ENCODE results near the gene GRAMD4.

GRAMD4 gene

GRCh38 chr22:46656856-46657654 lies 36.9 kb downstream of the GRAMD4 start:
- no peak for DNase-seq (ENCODE audit: low read depth)

GRCh38 chr22:46657655-46657953 lies 37.4 kb downstream of the GRAMD4 start:
- DNase-seq (ENCODE audit: low read depth) = no peak

GRCh38 chr22:46657996-46658947 lies 38.1 kb downstream of the GRAMD4 start:
- DNase-seq (ENCODE audit: low read depth) = no peak

- DNase-seq (ENCODE audit: low read depth) = no peak
These were observed 39.0 kb downstream of the GRAMD4 start for GRCh38 chr22:46659059-46659790.

- no peak for DNase-seq (ENCODE audit: low read depth)
These were observed 39.6 kb downstream of the GRAMD4 start for GRCh38 chr22:46659791-46660186.

- DNase-seq (ENCODE audit: low read depth) = no peak
These were observed 40.5 kb downstream of the GRAMD4 start for GRCh38 chr22:46660604-46661201.

GRCh38 chr22:46661221-46661851 lies 41.1 kb downstream of the GRAMD4 start:
- peak; percentile 1 for DNase-seq (ENCODE audit: low read depth)

- DNase-seq (ENCODE audit: low read depth) = no peak
These were observed 42.0 kb downstream of the GRAMD4 start for GRCh38 chr22:46662226-46662625.

- no peak for DNase-seq (ENCODE audit: low read depth)
These were observed 42.8 kb downstream of the GRAMD4 start for GRCh38 chr22:46663001-46663400.

- DNase-seq (ENCODE audit: low read depth) = no peak
These were observed 43.4 kb downstream of the GRAMD4 start for GRCh38 chr22:46663436-46664100.

- no peak for DNase-seq (ENCODE audit: low read depth)
These were observed 44.2 kb downstream of the GRAMD4 start for GRCh38 chr22:46664301-46664855.

GRCh38 chr22:46665151-46665695 lies 45.0 kb downstream of the GRAMD4 start:
- DNase-seq (ENCODE audit: low read depth) = no peak

- no peak for DNase-seq (ENCODE audit: low read depth)
These were observed 45.6 kb downstream of the GRAMD4 start for GRCh38 chr22:46665751-46666280.

- DNase-seq (ENCODE audit: low read depth) = no peak
These were observed 46.5 kb downstream of the GRAMD4 start for GRCh38 chr22:46666577-46667244.

- no peak for DNase-seq (ENCODE audit: low read depth)
These were observed 47.0 kb downstream of the GRAMD4 start for GRCh38 chr22:46667245-46667623.

- no peak for DNase-seq (ENCODE audit: low read depth)
These were observed 47.9 kb downstream of the GRAMD4 start for GRCh38 chr22:46668116-46668515.

- no peak for DNase-seq (ENCODE audit: low read depth)
These were observed 49.0 kb downstream of the GRAMD4 start for GRCh38 chr22:46669201-46669600.

GRCh38 chr22:46671824-46672432 lies 51.7 kb downstream of the GRAMD4 start:
- DNase-seq (ENCODE audit: low read depth) = no peak

GRCh38 chr22:46672731-46673130 lies 52.5 kb downstream of the GRAMD4 start:
- DNase-seq (ENCODE audit: low read depth) = no peak
